ENCODE results near the gene CD33.

DNA sequence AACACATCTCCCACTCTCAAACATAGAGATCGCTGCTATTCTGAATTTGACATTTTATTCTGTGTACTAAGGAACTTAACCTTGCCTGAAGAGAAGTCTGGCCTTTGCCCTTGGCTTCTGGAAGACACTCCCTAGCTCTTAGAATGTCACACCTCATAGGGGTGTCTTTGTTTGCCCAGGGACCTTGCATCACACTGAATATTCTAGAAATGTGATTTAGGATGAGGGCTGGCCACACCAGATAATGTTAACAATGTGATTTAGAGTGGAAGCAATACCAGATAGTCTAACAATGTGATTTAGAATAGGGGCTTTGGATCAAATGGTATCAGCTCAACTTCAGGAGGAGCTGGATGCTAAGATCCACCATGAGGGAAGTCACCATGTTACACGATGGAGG, 32.6 kb downstream of the CD33 start:
- TF ChIP-seq ZNF274 (IDR thresholded peaks at IDR 0.05; ENCODE audit: low read depth, low read length) (no peak), SUZ12 (IDR thresholded peaks at IDR 0.05; ENCODE audit: extremely low read depth, insufficient read depth, insufficient read length) (no peak)

Measured in NT2/D1 (cell line).